Measurements from ENCODE around the gene SFRP2. TPM values are rescaled to one million over a fixed set of nuclear protein-coding genes. Genes with fewer than 3 reads are reported as not detected.

SFRP2 gene
- total RNA-seq, 1 donor from 2014 or later: 56.2 TPM

GRCh38 chr4:153808175-153808574, 19.3 kb upstream of the SFRP2 start:
- no peaks in the 10 kb centered on the region for H3K9me3 ChIP-seq
- TF ChIP-seq, protein P1, sequence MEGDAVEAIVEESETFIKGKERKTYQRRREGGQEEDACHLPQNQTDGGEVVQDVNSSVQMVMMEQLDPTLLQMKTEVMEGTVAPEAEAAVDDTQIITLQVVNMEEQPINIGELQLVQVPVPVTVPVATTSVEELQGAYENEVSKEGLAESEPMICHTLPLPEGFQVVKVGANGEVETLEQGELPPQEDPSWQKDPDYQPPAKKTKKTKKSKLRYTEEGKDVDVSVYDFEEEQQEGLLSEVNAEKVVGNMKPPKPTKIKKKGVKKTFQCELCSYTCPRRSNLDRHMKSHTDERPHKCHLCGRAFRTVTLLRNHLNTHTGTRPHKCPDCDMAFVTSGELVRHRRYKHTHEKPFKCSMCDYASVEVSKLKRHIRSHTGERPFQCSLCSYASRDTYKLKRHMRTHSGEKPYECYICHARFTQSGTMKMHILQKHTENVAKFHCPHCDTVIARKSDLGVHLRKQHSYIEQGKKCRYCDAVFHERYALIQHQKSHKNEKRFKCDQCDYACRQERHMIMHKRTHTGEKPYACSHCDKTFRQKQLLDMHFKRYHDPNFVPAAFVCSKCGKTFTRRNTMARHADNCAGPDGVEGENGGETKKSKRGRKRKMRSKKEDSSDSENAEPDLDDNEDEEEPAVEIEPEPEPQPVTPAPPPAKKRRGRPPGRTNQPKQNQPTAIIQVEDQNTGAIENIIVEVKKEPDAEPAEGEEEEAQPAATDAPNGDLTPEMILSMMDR (IDR thresholded peaks at IDR 0.05): no peak

GRCh38 chr4:153806073-153806472, 17.2 kb upstream of the SFRP2 start:
- H3K36me3 ChIP-seq: no peaks in the 10 kb centered on the region
- no peak overlapping the region for H3K27ac ChIP-seq
- no peak for DNase-seq (ENCODE audit: low spot score in 2 of 2)
- no peaks in the 10 kb centered on the region for H3K4me1 ChIP-seq
- H3K9me3 ChIP-seq: no peaks in the 10 kb centered on the region
- intact Hi-C loops (cut with DNase I): no loop called here
- TF ChIP-seq, protein P1 (IDR thresholded peaks at IDR 0.05): no peak
- H3K4me3 ChIP-seq: no peak overlapping the region
- no peaks in the 10 kb centered on the region for H3K27me3 ChIP-seq

More at GRCh38 chr4:153808175-153808574, 19.3 kb upstream of the SFRP2 start:
- no peak for DNase-seq (ENCODE audit: low spot score in 2 of 2)
- Histone ChIP-seq H3K27me3 (no peaks in the 10 kb centered on the region), H3K4me3 (no peak overlapping the region), H3K4me1 (no peaks in the 10 kb centered on the region), H3K36me3 (no peaks in the 10 kb centered on the region), H3K27ac (no peak overlapping the region)
- intact Hi-C loops (cut with DNase I): no loop called here

DNA sequence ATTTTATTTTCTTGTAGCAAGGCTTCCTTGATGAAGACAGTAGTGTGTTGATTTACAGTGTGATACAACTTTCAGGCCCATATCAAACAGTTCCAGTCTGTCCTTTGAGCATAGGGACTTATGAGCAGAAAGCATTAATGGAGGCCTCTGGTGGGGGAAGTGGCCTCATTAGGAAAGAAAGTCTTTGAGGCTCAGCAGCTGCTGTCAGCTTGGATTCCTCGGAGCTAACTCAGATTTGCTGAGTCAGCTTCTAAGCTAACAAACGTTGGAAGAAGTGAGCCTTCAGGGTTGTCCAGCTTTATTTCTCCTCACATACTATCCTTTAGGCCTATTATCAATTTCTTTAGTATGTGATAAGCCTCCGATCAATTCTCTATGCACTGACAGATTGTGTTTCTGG, 15.8 kb upstream of the SFRP2 start:
- Histone ChIP-seq H3K27ac (no peak overlapping the region), H3K36me3 (no peaks in the 10 kb centered on the region), H3K9me3 (no peaks in the 10 kb centered on the region), H3K4me1 (no peaks in the 10 kb centered on the region), H3K4me3 (no peak overlapping the region), H3K27me3 (no peaks in the 10 kb centered on the region)
- TF ChIP-seq, protein P1 (IDR thresholded peaks at IDR 0.05): no peak
- DNase-seq (ENCODE audit: low spot score in 2 of 2): no peak
- intact Hi-C loops (cut with DNase I): no loop called here

DNA sequence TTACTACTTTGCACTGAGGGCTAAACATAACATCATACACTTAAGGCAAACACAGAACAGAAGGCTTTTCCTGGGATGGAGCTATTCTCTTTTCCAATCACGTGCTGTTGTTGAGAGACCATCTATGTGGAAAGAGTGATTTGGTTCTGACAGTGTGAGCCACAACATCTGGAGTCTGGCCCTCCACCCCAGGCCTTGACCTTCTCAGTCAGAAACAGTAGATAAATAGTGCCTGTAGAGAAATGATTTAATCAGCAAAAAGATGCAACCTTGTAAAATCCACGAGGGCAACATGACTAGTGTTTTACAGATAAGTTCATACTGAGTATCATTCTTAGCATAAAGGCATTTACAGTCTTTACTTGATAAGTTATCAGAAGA, 10.8 kb upstream of the SFRP2 start:
- Histone ChIP-seq H3K27me3 (no peaks in the 10 kb centered on the region), H3K27ac (no peak overlapping the region), H3K9me3 (no peaks in the 10 kb centered on the region), H3K4me1 (no peaks in the 10 kb centered on the region), H3K36me3 (no peaks in the 10 kb centered on the region), H3K4me3 (no peak overlapping the region)
- DNase-seq (ENCODE audit: low spot score in 2 of 2): no peak
- intact Hi-C loops (cut with DNase I): no loop called here
- TF ChIP-seq, protein P1 (IDR thresholded peaks at IDR 0.05): no peak

- DNase-seq (ENCODE audit: low spot score in 2 of 2): no peak
- no peaks in the 10 kb centered on the region for H3K4me1 ChIP-seq
- TF ChIP-seq, protein P1 (IDR thresholded peaks at IDR 0.05): no peak
- no peak overlapping the region for H3K27ac ChIP-seq
- no peaks in the 10 kb centered on the region for H3K36me3 ChIP-seq
- H3K4me3 ChIP-seq: no peak overlapping the region
- intact Hi-C loops (cut with DNase I): no loop called here
- H3K27me3 ChIP-seq: no peaks in the 10 kb centered on the region
- H3K9me3 ChIP-seq: no peaks in the 10 kb centered on the region
Observed at GRCh38 chr4:153798901-153799693, 10.2 kb upstream of the SFRP2 start.
